ENCODE results near the gene IRF3. TPM values are rescaled to one million over a fixed set of nuclear protein-coding genes. Genes with fewer than 3 reads are reported as not detected.

The IRF3 gene
- total RNA-seq, 3 donors from 2014 or later = 76.1 to 119 (median 90.1) TPM

- H3K36me3 ChIP-seq (ENCODE audit: low read depth) = no peaks in the 10 kb centered on the region
- ATAC-seq = no peak
- no peak for DNase-seq
- H3K4me3 ChIP-seq = no peak overlapping the region
- TF ChIP-seq CTCF (IDR thresholded peaks at IDR 0.05) = no peak
- no peaks in the 10 kb centered on the region for H3K9me3 ChIP-seq
- no peaks in the 10 kb centered on the region for H3K4me1 ChIP-seq (ENCODE audit: low read depth)
- intact Hi-C loops (cut with DNase I, micrococcal nuclease) = no loop called here
Observed at GRCh38 chr19:49696115-49696514, 30.5 kb upstream of the IRF3 start.

- H3K36me3 ChIP-seq (ENCODE audit: low read depth) = no peaks in the 10 kb centered on the region
- ATAC-seq = no peak
- peaks cover 17% of the 10 kb centered on the region for H3K4me1 ChIP-seq (ENCODE audit: low read depth)
- no peaks in the 10 kb centered on the region for H3K9me3 ChIP-seq
- intact Hi-C loops (cut with DNase I, micrococcal nuclease) = no loop called here
- no peak for TF ChIP-seq CTCF (IDR thresholded peaks at IDR 0.05)
- no peak for DNase-seq
- H3K4me3 ChIP-seq = no peak overlapping the region
Observed at GRCh38 chr19:49692147-49692506, 26.5 kb upstream of the IRF3 start.

GRCh38 chr19:49691243-49692146 lies 25.8 kb upstream of the IRF3 start:
- no peaks in the 10 kb centered on the region for H3K36me3 ChIP-seq (ENCODE audit: low read depth)
- H3K4me3 ChIP-seq = no peak overlapping the region
- intact Hi-C loops (cut with DNase I, micrococcal nuclease) = no loop called here
- peaks cover 17% of the 10 kb centered on the region for H3K4me1 ChIP-seq (ENCODE audit: low read depth)
- peak; percentile 18 for ATAC-seq
- no peak for TF ChIP-seq CTCF (IDR thresholded peaks at IDR 0.05)
- H3K9me3 ChIP-seq = no peaks in the 10 kb centered on the region
- peak in 1 of 3 donors; percentile 33 for DNase-seq

GRCh38 chr19:49690656-49691242 lies 25.1 kb upstream of the IRF3 start, which contains the start of gene CPT1C:
CPT1C (plus strand) TSS chr19:49691116; CDS start chr19:49692253, 1,137 bp downstream.
- ATAC-seq (peak; percentile 73), DNase-seq (peak in 2 of 3 donors; percentile 67 to 80)
- Histone ChIP-seq H3K36me3 (ENCODE audit: low read depth) (no peaks in the 10 kb centered on the region), H3K4me3 (no peak within 1 kb of the TSS), H3K9me3 (no peaks in the 10 kb centered on the region), H3K4me1 (ENCODE audit: low read depth) (peaks cover 17% of the 10 kb centered on the region)
- no peak for TF ChIP-seq CTCF (IDR thresholded peaks at IDR 0.05)
- intact Hi-C loops (cut with DNase I, micrococcal nuclease) = no loop called here

- Histone ChIP-seq H3K36me3 (ENCODE audit: low read depth) (no peaks in the 10 kb centered on the region), H3K4me3 (no peak overlapping the region), H3K9me3 (no peaks in the 10 kb centered on the region), H3K4me1 (ENCODE audit: low read depth) (peaks cover 17% of the 10 kb centered on the region)
- ATAC-seq (peak; percentile 26), DNase-seq (no peak)
- intact Hi-C loops (cut with DNase I, micrococcal nuclease) = no loop called here
- TF ChIP-seq CTCF (IDR thresholded peaks at IDR 0.05) = no peak
Observed at GRCh38 chr19:49690079-49690655, 24.5 kb upstream of the IRF3 start.

Measured in mucosa of descending colon (tissue), 3 donors.